T-helper 2 cell (primary cell): Measurements from ENCODE around the gene OSBPL5.
"Not testable (repeated sequence)": the region's sequence is repeated elsewhere in the genome, so short reads cannot be mapped to it uniquely, and the experiment has no call there.

ENCODE experiments used
- DNase-seq, 5 experiments: peaks; one replicate each; pipeline versions ENCODE4 v3.0.0 to v3.0.0-alpha.2; 2012 to 2022

The OSBPL5 gene

DNA sequence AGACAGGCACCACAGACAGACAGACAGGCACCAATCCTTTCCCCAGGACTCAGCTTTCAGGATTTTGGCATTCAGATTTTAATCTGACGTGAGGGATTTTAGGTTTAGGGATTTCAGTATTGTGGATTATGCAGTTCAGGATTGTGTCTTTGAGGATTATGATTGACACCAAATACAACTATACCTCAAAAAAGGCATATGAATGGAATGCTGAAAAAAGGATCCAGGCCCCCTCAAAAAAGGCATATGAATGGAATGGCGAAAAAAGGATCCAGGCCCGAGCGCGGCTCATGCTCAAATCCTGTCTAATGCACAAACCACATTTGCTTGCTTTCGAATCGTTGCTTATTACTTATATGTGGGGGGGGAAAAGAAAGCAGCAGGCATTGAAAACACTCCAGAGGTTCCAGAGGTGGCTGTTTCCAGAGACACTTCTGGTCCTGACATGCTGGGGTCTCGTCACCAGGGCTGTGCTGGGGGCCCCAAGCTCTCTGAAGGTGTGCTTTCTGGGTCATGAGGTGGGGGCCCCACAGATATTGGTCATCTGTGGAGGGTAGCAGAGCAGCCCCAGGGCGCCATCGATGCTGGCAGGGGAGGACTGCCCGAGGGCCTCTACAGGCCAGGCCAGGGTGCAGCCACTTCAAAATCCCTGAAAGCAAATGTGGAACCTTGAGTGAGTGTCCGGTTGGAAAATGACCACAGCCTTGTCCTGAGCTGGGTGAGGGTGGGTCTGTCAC is 16.8 kb upstream of the OSBPL5 start:
- DNase-seq: no peak

DNA sequence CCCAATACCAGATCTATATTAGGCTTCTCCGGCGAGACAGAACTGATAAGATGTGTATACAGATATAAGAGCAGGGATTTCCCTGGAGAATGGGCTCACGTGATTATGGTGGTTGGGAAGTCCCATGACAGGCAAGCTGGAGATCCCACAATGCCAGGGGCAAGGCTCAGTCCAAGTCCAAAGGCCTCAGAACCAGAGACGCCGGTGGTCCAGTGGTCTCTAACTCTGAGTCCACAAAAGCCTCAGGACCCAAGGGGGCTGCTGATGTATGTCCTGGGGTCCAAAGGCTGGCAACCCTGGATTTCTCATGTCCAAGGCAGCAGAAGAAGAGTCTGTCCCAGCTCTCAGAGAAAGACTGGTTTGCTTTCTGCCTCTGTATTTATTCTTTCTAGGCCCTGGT is 15.8 kb upstream of the OSBPL5 start:
- DNase-seq: no peak

DNA sequence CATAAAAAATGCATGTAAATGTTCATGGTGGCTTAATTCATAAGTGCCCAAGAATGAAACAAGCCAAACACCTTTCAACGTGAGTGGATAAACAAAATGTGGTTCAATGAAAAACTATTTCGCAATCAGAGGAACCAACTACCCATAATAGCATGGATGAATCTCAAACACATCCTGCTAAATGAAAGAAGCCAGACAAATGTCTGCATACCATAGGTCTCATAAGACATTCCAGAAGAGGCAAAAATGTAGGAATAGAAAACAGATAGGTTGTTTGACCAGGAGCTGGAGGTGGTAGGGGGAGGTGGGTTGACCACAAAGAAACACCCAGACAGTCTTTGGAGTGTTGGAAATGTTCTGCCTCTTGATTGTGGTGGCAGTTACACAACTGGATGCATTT is 13.2 kb upstream of the OSBPL5 start:
- no peak for DNase-seq

DNA sequence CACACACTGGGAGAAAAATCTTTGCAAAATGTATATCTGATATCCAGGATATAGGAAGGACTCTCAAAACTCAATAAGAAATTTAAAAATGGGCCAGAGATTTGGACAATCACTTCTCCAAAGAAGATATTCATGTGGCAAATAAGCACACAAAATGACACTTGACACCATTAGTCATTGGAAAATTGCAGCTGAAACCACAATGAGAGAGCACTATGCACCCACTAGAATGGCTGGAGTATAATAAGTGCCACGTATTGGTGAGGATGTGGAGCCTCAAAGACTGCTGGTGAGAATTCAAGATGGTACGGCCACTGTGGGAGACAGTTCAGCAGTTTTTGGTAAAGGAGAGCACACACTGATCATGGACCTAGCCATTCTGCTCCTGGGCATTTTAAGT is 12.8 kb upstream of the OSBPL5 start:
- no peak for DNase-seq

DNA sequence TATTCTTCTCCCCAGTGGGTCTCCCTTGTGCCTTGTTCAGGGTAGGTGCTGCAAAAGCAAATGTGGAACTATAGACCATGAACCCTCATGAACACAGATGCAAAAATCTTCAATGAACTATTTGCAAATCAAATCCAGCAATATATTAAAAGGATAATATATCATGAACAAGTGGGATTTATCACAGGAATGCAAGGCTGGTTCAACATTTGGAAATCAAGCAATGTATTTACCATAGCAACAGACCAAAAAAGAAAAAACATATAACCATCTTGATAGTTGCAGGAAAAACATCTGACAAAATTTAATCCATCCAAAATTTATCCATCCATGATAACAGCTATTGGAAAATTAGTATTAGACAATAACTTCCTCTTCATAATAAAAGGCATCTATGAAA is 11.4 kb upstream of the OSBPL5 start:
- DNase-seq: no peak

DNA sequence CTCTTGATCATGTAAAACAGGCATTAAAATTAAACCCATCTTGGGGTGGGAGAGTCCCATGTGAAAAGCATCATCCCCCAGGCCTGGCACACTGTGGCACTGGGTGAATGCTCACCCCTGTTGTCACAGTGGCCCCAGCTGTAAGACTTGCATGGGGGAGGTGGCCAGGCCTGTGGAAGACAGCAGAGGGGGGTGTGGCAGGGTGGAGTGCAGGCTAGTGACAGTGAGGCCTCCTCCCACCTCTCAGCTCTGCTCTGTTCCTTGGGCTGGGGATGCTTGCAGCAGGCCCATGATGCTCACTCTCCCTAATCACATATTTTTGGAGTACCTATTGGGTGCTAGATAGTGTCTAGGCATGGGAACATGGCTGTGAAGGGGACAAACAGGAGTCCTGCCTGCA is 10.1 kb upstream of the OSBPL5 start:
- no peak for DNase-seq

DNA sequence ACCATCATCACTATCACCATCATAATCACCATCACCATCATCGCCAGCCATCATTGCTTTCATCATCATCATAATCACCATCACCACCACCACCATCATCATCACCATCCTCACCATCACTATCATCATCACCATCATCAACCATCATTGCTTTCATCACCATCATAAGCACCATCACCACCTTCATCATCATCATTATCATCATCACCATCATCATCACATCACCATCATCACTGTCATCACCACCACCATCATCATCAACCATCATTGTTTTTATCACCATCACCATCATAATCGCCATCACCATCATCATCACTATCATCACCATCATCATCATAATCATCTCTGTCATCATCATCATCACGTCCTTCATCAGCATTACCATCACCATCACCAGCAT is 9.3 kb upstream of the OSBPL5 start:
- no peak for DNase-seq

DNA sequence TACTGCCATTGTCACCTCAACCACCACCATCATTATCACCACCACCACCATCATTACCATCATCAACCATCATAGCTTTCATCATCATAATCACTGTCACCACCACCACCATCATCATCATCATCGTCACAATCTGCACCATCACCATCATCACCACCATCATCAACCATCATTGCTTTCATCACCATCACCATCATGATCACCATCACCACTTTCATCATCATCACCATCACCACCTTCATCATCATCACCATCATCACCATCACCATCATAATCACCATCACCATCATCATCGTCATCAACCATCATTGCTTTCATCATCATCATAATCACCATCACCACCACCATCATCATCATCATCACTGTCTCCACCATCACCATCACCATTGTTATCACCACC is 8.7 kb upstream of the OSBPL5 start:
- no peak for DNase-seq

DNA sequence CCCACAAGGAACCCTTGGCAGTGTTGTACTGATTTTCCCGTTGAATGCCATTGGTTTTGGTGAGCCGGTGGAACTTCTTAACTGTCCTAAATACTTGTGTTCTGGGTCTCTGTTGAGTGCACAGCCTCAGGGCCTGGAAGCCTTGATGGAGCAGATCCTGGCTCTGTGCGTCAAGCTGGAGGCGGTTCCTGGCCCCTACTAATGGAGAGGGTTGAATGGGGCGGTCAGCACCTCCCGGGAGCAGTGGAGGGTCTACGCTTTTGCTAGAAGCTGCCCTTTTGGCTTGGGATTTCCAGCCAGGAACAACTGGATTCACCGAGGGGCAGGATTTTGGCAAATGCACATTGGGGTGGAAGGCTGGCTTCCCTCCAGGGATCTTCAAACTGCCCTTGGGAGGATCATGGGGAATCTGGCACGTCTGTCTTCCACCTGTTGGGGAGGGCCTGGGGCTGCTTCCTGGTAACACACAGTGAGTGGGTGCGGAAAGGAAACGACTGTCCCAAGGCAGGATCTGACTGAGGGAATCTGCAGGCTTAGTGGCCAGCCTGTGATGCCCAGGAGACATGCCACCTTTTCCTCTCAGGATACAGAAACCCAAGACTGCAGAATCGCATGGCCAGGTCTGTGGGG is 6.9 kb upstream of the OSBPL5 start:
- DNase-seq: no peak

DNA sequence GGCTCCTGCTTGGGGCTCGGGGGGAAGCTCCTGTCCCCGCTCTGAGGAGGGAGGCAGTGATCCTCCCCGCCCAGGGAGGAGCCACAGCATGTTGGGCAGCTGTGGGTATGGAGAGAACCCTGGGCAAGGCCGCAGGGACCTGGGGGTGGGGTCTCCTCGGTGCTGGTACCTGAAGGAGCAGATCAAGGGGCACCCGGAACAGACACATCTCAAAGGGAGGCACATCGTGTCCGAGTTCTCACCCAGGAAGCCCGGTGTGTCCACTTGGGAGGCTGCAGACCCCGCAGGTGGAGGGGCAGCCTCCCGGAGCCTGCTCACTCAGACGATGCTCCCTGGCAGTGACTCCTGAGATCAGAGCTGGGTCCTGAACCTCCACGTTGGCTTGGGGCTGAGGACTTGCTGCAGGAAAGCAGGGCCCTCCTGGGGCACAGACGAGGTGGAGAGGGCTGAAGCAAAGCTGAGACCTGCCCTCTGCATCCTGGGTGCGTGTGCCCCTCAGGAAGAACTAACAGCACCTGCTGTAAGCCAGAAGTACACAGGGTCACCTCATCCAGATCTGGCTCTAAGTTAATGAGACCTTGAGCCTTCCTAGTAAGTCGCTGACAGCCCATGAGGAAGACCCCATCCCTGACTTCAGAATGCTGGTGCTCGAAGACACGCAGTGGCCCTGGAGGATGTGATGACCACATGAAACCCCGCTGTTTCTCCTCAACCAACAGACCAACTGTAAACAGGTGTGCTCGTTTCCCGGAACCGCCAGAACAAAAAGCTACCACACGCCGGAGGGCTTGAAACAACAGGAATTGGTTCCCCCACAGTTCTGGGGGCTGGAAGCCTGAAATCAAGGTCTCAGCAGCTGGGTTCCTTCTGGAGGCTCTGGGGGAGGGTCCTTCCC is 5.9 kb upstream of the OSBPL5 start:
- no peak for DNase-seq

DNA sequence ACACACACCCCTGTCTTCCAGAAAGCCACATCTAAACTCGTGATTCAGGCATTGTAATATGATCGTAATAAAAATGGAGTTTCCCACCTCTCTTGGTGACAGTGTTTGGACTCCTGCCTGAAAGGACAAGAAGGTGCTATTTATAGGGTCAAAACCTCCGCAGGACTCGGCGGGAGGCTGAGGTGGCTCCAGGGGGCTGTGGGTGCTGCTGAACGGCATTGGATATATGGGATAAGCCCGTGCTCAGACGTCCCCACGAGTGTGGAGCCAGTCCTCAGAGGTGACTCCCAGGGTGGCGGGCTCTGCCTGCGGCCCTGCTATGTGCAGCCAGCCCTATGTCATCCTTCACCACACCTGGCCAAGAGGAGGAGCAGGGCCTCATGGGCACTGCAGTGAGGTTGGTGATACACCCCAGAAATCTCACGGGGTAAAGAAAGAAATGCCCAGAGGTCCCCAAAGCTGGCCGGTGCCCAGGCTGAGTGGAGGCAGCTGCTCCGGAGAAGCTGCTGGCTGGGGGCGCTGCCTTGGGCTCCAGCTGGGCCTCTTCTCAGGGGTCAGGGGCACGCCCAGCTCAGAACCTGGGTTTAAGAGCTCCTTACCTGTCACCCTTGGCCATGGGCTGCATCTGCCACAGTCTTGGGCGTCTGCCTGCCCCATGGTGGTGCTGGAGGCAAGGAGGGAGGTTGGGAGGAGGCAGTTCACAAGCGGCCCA is 5.1 kb upstream of the OSBPL5 start:
- DNase-seq: no peak

DNA sequence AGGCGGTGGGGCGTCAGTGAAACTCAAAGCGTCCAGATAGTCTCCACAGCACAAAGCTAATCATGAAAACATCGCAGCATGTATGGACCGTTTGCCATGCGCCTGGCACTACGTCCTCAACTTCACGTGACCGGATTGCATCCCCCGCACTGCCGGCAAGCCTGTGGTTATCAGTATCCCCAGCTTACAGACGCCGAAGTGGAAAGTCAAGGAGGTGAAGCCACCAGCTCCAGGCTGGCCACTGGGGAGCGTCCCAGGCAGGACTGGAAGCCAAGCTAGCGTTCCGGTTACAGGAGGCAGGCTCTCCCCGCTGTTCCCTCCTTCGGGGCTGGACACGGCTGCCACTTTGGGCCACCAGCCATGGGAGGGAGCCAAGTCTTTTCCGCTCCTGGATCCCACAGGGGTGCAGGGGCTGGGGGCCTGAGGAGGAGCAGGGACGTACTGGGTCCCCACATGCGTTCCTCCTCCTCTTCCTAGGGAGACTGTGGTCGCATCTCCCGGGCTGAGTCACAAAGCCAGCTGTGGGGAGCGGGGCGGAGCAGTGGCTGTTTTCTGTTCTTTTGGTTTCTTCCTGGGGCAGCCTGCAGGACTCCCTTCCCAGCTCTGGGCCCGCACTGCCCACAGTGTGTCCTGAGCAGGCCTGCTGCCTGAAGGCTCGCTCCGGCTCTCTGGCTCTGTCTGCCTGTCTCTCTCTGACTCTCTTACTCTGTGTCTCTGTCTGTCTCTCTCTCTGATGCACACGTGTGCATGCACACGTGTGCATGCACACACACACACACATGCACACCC is 4.3 kb upstream of the OSBPL5 start:
- no peak for DNase-seq

DNA sequence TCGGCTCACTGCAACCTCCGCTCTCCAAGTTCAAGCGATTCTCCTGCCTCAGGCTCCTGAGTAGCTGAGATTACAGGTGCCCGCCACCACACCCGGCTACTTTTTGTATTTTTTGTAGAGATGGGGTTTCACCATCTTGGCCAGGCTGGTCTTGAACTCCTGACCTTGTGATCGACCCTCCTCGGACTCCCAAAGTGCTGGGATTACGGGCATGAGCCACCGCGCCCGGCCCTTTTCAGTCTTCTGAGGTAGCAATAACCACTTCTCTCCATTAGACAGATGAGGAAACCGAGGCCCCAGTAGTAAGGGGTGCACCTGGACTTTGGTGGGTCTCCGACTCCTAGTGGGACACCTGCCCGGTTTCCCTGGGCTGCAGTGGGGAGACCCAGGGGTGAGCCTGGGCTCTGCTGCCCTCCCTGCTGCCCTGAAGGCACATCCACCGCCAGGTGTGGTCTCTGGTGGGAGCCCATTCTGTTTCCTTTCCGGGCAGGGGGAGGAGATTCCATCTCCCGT is 3.7 kb upstream of the OSBPL5 start:
- DNase-seq: not testable (repeated sequence)

DNA sequence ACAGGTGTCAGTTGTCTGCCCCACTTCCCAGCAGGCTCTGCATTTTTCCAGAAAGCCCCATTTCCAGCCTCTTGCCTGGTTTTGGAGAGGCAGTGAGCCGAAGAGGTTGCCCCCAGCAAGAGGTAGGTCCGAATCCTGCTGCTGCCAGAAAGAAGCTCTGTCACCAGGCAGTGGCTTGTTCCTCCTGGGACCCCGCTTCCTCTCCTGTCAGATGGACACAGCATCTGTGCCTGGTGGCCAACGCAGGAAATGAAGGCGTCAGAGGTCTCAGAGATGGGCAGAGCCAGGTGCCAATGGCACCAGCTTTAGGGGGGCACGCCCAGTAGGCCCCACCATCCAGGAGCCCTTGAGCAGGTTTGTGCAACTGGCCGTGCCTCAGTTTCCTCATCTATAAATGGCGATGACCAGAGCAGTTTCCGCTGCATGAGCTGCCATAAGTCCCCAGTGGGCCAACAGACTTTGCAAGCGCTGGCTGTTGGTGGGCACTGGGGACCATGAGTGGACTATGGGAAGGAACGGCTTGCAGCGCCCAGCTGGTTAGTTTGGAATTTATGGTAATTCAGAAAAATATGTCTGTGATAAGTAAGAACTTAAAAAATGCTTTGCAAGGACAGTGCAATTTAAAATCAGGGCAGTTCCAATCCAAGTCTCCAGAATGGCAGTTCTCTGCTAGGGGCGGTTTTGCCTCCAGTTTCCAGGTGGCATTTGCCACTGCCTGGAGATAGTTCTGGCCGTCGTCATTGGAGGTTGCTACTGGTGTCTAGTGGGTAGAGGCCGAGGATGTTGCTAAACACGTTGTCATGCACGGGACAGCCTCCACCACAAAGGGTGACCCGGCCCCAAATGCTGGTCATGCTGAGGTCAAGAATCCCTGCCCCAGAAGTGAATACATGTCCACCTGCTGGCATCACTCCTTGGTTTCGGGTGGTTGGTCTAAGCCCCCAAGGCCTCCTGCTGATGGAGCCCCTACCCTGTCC is 2.3 kb upstream of the OSBPL5 start:
- DNase-seq: no peak

DNA sequence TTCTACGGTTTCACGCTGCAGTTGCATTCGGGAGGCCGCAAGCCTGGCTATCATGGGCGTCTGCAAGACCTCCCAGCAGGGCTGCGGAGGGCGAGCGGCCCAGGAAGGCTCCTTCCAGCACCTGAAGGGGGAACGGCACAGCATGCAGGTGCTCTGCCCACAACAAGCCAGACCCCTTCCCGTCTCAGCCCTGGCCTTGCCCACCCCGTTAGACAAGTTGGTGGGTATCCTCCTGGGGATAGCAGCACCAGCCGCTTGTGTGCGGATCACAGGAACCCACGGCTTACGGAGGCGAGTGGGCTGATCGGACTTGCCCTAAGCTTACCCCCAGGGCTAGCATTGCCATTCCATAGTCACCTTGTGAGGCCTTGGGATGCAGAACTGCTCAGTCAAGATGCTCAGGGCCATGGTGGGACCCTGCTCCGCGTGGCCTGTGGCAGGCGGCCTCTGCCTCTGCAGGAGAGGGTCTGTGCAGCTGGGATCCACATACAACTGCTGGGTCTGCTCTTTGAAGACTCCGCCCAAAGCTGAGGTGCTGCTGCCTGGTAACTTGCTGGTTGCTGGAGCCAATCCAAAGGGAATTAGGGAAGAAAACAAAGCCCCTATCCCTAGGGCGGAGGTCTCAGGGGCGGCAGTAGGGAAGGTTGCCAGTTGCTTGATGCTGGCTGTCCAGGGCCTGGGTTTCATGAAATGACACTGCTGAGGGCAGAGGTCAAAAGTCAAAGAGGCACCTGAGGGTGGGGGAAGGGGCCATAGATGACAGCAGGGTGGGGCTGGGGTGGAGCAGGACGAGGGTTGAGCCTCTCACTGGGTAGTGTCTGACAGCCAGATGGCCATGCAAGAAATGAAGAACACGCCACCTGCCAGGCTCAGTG is 1.4 kb upstream of the OSBPL5 start:
- DNase-seq: no peak

DNA sequence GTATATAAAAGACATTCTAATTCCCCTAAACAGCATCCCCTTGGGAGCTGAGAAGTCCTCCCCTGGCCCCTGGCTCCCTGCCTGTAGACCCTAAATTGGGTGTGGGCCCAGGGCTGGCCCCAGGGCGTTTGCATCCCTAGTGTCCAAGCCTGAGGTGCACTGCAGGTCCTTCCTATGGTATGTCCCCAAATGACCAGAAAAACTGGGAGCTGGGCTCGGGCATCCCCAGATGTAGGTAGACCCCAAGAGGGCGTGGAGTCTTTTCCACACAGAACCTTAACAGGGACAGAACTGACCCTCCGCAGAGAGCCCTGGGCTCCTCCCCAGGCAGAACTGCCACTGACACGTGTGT is 782 bp upstream of the OSBPL5 start:
- no peak for DNase-seq

DNA sequence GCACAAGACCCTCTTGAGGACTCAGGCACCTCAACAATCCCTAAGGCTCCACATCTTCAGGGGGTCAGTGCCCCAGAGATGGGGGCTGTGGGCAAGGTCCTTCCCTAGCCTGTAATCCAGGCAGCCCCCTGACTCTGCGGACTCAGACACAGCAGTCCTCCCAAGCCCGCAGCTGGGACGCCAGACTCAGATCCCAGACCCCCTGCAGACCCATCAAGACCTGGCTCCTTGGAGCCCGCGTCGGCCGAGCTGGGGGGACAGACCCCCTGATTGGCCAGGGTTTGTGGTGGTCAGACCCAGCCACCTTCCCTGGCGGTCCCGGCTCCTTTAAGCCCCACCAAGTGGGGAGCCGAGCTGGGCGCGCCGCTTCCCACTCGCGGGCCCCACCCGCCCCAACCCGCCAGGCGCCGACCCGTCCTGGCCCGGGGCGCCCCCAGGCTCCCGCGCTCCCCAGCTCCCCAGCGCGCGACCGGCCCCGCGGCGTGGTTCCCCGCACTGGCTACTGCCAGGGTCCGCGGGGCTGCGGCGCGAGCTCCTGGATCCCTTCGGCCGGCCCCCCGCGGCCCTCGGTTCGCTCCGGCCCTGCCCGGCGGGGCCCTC is 458 bp downstream of the OSBPL5 start:
- DNase-seq: no peak

DNA sequence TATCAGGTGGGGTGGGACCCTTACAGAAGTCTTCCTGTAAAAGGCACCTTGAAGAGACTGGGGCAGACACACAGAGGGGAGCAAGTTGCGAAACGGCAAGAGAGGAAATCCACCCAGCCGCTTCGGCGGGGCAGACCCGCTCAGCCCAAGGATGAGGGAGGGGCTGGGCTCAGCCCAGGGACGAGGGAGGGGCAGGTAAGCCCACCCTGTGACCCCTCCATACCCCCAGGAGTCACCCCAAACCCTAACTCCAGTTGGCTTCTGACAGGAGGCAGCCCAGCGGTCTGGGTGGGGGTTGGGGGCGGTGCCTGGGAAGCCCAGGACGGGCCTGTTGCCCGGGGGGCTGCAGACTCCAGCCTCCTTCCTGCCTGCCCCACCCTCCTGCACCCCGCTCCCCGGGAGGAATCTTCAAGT is 965 bp downstream of the OSBPL5 start:
- no peak for DNase-seq

DNA sequence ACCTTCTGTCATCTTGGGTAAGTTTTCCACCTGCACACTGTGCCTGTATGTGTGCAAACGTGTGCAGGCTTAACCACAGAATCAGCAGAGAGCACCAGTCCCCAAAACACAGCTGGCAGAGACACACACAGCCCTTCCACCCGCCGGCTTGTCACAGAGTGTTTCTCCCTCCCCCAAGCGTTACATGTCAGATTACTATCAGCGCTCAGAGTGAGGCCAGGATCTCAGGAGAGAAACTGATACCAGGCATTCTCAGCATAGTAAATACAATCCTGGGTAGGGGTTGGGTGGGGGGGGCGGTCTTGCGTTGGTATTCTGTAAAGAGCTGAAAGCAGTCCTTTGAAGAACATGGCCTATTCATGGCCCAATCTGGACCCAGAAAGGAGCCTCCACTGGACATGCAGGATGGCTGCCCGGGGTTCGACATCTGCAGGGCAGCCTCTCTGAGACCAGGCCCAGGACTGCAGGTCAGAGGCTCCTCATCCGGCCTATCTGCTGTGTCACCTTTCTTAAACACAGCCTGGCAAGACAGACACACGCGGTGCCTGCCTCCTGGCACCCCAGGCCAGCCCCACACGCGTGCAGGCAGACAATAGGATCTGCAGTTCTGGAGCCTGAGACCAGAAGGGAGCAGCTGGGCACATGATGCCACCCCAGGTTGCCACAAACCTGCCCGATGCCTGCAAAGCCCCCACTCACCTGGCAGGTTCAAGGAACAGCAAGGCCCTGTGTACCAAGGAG is 1.7 kb downstream of the OSBPL5 start:
- no peak for DNase-seq
